Stimulated activated CD4-positive, alpha-beta T cell treated with anti-CD3 and anti-CD28 coated beads, TNF-alpha, amount 100 ng/mL, for 24 hours (primary cell): ENCODE measurements around the gene C1orf21.

Source experiments
- DNase-seq, 3 experiments: peaks; one replicate each; pipeline ENCODE4 v3.0.0-alpha.2; 2020; ENCODE audit warnings: low read depth in 3 of 3

C1orf21 gene

DNA sequence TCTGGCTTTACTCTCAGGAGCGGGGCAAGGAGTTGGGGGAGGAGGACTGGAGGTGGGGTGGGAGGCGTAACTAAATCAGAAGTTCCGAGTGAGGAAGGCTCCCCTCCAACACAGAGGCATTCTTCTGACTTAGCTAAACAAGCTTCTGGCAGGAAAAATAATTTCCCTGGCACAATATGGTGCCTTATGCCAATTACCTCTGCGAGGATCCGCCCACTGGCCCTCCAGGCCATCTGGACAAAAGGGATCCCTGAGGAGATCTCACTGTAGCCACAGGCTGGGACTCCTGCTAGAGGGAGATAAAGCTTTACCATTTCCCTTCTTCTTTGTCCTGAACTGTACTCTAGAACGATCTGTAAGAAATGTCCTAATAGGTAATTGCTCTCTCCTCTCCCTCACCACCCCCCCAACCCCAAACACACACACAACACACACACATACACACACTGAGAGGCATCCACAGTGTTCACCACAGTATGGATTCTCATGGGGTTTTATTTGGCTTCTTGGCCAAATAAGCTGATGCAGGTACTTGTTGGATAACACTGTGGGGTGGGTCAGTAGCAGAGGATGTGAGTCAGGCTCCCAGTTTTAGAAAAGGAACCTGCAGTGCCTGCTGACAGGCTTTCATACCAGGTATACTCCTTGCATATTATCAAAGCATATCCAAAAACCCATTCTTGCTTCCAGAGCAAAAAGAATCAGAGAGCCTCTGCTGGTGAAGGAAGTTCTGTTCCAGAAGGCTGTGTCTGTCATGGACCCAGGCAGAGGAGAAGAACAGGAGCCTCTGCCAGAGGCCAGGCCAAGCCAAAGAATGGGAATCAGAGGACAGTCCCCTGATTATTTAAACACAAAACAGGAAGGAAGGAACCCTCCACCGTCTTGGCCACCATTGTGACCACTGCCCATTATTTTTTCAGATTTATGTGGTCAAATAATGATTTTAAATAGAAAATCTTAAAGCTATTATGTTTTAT is 169.1 kb downstream of the C1orf21 start:
- DNase-seq: no peak

DNA sequence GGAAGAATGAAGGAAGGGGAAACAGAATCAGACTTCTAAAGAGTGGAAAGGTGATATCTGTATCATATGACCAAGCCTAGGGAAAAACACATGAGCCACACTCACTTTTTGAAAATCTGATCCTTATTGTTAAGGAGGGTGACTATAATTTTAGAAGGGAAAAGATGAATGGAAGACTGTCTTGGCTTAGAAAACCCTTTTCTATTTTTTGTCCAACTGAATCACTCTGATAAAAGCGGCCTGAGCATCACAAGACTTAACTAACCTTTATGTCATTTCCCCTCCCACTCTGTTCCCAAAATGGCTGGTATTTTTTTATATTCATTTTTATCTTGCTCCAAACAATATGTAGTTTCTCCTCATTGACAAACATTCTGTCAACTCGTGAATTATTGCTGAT is 169.8 kb downstream of the C1orf21 start:
- no peak for DNase-seq

DNA sequence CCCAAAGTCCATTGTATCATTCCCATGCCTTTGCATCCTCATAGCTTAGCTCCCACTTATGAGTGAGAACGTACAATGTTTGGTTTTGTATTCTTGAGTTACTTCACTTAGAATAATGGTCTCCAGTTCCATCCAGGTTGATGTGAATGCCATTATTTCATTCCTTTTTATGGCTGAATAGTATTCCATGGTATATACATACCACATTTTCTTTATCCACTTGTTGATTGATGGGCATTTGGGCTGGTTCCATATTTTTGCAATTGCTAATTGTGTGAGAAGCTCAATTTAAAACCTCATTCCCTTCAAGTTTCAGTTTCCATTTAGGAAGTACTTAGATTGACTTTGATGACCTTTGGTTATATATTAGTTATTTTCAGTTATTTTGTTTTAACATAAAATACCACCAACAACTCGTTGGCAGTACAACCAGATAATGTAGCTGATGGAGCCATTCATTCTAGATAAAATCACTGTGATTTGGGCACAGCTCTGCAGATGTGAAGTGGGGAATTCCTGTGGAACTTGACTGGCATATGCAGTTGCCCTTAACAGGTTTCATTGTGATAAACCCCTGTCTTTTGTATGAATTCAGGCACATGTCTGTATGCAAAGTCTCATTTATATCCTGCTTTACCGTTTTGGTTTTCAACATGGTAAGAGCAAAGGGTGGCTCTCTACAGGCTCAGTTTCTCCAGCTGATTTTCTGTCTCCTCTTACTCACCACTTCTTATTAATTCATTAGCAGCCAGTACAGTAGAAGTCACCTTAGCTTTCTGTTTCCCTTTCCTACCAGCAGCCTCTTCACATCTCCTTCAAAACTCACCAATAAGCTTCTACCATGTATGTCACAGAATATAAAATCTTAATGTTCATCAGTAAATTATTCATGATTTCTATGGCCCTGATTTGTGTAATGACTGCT is 170.9 kb downstream of the C1orf21 start:
- no peak for DNase-seq

DNA sequence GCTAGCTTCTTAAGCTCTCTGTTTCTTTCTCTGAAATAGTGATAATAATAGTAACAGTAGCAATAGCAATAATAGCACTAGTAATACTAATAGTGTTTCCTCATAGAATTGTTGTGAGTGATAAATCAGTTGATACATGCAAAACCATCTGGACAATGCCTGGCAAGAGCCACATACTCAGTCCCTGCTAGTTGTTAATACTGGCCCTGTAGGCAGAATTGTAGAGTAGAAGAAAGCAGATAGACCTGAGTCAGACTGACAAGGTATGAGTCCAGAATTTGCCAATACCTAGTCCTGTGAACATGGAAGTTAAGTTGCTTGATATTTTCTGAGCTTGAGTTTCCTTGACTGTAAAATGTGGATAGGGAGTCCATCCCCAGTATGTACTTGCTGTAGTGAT is 171.9 kb downstream of the C1orf21 start:
- no peak for DNase-seq

DNA sequence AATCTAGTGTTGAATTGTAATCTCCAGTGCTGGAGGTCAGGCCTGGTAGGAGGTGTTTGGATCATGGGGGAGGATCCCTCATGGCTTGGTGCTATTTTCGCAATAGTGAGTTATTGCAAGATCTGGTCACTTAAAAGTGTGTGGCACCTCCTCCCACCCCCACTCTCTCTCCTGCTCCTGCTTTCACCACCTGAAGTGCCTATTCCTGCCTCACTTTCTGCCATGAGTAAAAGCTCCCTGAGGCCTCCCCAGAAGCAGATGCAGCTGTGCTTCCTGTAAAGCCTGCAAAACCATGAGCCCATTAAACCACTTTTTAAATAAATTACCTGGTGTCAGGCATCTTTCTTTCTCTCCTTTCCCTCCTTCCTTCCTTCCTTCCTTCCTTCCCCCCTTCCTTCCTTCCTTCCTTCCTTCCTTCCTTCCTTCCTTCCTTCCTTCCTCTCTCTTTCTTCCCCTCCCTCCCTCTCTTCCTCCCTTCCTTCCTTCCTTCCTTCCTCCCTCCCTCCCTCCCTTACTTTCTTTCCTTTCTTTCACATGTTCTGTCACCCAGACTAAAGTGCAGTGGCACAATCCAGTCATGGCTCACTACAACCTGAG is 172.4 kb downstream of the C1orf21 start:
- DNase-seq: no peak

DNA sequence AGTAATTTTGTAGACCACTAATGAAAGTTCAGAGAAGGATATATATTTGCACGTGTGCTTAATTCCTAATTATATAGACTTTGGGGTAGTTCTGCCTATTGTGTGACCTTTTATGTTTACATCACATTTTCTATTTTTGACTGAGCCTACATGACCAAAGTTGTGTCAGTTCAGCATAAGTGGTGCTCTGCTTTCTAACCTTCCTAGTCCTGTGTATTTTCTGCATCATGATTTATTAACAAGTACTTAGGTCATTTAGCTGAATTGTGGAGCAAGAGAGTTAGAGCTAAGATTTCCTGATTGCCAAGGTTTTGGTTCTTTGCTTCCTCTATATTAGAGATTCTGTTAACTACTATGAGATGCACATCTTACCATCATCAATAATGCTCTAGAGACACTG is 176.0 kb downstream of the C1orf21 start:
- no peak for DNase-seq

DNA sequence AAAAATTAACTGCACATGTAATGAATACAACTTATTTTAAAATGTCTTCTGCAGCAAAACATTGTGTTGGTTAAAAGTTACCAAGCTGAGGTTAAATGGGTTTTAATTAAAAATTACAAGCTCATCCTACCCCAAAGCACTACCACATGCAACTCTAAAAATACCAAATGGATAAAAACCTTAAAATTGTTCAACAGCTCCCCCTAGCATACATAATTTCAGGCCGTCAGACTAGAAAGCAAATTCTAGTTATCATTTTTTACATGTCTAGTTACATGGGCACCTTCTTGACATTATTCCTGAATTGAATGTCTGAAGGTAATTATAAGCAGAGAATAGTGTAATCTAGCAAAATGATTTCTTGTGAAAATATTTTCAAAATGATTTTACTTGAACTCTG is 176.5 kb downstream of the C1orf21 start:
- DNase-seq: no peak

DNA sequence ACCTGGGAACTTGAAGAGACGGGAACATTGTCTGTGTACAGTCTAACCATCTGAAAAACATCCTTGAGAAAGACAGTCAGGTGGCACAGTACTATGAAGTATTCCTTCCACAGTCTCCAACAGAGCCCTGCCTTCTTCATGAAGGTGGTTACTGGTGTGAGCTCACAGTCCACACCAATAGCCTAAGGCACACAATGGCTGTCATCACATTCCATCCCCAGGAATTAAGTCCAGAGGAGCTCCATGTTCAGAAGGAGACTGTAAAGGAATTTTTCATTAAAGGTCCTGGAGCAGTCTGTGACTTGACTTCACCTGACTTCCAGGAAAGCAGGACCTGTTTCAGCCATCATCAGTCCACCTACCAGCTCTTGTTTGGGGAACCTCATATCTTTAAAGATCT is 180.2 kb downstream of the C1orf21 start:
- DNase-seq: no peak

DNA sequence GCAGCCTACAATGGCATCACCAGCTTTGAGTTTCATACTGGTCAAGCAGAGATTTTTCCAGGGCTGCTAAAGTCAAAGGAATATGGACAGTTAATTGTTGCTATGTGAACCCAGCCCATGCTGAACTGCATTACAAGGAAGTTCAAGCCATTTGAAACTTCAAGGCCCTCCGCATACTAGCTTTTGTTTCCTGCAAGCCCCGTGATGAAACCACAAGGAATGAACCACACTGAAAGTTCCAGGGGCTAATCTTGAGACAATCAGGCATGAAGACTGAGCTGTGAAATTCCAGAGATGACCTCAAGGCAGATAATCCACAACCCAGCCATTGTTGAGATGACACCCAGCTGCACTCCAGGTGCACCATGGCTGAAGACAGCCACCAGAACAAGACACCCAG is 180.8 kb downstream of the C1orf21 start:
- no peak for DNase-seq

DNA sequence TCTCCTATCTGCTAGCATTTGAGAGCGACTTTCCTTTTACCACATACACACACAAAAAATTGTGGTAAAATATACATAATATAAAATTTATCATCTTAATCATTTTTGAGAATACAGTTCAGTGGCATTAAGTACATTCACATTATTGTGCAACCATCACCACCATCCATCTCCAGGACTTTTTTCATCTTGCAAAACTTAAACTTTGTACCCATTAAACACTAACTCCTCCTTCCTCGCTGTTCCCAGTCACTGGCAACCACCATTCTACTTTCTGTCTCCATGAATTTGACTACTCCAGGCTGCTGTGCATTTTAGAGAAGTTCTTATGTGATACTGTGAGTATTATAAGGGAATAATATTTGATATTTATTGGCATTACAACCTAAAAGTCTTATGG is 181.3 kb downstream of the C1orf21 start:
- DNase-seq: no peak

DNA sequence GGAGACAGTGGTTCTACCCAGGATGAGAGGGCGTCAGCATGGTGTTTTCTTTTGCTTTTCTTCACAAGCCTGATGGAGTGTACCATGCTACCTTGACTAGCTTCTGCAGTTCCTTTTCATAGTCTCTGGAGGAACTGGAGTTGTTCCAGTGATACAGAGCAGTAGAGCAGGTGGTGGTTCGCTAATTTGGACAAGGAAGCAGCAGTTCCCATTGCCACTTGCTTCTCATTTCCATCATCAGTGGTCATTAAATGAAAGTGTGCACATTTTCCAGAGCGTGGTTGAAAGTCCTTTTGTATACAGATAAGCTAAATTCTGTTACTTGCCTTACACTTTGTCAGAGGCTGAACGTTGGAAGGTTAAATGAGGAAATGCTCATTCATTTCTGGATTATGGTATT is 182.3 kb downstream of the C1orf21 start:
- DNase-seq: no peak

DNA sequence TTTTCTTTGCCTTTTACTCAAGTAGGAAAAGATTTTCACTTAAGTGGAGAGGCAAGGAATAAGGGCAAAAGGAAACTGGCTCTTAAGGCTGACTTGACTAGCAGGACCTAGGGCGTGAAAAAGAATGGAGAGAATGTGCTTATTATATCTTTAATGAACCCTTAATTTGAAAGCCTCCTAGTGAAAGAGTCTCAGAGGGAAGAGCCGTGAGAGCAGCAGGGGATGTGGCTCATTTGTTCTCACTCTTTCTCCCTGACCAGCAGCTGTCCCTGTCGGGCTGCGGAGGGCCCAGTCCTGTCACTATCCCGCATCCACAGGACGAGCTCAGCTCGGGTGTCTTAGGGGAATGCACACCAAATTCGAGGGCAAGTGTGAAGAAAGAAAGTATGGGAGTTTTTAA is 187.8 kb downstream of the C1orf21 start:
- DNase-seq: no peak

DNA sequence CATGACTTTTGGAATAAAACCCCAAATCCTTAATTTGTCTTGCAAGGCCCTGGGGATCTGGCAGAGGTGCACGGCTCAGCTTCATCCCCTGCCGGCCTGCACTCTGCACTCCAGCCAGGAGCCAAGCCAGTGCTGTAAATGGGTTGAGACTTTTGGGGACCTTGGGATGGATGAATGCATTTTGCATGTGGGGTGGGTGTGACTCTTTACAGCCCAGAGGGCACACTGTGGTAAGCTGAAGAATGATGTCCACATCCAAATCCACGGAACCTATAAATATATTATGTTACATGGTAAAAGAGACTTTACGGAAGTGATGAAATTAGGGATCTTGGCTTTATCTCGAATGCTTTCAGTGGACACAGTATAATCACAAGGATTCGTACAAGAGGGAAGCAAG is 190.0 kb downstream of the C1orf21 start:
- DNase-seq: no peak

DNA sequence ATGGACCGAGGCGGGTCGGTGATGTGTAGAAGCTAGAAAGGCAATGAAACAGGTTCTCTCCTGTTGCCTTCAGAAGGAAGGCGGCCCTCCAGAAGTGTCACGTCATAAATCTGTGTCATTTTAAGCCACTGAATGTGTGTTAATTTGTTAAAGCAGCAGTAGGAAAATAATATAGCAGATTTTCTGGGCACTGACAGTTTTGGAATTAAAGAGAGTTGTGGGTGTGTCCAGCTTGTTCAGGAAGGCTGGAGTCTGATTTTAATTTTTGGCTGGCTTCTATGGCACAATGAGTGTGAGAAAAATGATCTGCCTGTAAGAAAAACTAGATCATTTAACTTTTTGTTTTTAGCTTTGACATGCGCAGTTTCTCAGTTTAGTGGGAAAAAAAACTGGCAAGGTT is 190.5 kb downstream of the C1orf21 start:
- no peak for DNase-seq

DNA sequence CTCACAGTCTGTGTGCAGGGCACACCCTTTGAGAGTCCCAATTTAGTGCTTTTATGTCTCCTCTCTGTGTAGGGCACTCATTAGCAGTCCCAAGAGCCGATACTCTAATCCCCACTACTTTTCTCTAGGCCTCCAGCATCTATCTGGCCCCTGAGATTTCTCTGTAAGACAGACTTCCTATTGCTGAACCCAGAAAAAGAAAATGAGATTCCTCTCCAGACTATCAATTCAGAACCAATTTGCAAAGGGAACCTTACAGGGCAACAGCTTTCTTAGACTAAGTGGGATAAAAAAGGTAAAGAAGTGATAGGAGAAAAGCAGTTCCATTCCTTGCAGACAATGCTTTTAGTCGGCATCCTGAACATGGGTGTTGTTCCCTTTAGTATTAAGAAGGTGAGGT is 195.6 kb downstream of the C1orf21 start:
- no peak for DNase-seq

DNA sequence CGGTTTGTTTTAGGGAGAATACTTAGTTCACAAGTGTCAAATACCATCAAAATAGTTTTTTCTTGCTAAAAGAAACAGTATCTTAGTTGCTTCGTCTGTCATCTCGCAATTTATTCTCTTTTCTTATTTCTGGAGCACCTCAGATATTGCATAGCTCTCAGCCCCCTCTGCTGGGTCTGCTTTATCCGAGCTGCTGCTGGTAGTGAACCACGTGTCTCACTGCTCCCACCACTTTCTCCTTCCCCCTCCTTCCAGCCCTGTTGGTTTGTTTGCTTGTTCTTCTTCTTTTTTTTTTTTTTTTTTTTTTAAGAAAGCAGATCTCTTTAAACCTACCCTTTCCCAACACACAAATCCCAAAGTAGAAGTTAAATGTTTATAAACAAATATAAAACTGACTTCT is 197.0 kb downstream of the C1orf21 start:
- no peak for DNase-seq

DNA sequence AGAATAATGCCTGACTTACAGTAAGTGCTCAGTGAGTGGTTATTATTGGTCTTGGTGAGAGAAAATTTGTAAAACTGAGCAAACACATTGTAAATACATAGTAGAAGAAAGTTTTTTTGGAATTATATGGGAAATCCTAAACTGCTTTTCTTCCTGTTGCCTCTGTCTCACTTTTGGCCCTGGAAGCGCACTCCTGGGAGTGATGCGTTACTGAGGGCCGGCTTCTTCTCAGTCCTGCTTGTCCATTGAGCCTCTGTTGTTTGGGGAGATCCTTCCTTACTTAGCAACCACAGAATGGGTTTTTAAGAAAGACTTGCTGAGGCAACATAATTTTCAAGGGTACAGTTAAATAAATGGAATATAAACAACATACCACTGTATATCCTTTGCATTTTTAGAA is 201.9 kb downstream of the C1orf21 start:
- no peak for DNase-seq

DNA sequence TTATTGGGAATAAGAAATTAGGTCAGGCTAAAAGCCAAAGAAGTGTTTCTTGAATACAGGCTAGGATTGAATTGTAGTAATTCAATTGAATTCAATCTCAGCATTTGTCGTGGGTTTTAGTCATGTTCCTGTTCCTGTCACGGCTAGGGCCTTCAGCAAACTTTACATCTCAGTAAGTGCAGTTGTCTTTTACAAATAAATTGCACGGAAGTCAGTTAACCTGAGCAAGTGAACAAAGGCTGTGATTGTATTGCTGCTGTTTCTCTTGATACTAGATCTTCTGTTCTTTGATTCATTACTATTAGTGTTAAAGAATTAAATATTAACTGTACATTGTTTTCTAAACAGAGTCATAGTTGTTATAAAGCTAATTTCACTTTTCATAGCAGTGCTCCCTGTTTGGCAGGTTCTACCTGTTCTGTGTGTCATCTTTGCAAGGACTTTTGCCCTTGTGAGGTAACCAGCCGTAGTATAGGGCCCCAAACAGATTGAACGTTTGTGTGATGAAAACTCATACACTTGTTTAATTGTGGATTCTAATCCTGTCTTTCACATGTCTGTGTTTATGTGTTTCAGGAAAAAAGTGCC is 203.4 kb downstream of the C1orf21 start:
- DNase-seq: no peak

DNA sequence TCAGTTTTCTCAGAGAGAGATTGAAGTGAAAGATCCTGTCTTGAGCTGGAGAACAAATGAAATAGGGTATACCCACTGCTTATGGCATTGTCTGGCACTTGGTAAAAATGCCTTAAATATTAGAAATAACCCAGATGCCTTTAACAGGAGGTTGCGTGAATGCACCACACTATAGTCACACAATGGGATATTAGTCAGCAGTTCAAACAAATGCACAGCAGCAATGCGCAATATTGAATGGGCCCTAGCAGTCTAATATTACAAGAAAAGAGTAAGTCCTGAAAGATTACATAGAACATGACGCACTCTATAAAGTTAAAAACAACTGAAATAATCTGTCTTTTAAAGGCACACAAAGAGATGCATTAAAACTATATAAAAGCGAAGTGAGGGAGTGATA is 206.8 kb downstream of the C1orf21 start:
- no peak for DNase-seq

DNA sequence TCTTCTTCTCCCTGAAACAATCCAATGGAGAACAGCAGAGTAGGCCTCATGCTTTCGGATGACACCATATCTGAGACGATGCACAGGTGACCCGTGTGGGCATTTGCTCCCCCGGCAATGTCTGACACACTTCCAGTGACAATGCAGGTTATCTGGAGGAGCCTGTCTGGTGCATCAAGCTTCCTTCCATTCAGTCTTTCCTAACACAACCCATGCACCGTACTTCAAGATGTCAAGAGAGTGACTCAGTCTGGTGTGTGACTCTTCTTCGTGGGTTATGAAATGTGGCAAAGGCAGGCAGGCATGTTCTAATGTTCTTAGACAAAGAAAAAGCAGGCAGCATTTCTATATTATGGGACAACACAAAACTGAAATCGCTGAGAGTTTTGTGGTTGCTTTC is 208.8 kb downstream of the C1orf21 start:
- DNase-seq: no peak

DNA sequence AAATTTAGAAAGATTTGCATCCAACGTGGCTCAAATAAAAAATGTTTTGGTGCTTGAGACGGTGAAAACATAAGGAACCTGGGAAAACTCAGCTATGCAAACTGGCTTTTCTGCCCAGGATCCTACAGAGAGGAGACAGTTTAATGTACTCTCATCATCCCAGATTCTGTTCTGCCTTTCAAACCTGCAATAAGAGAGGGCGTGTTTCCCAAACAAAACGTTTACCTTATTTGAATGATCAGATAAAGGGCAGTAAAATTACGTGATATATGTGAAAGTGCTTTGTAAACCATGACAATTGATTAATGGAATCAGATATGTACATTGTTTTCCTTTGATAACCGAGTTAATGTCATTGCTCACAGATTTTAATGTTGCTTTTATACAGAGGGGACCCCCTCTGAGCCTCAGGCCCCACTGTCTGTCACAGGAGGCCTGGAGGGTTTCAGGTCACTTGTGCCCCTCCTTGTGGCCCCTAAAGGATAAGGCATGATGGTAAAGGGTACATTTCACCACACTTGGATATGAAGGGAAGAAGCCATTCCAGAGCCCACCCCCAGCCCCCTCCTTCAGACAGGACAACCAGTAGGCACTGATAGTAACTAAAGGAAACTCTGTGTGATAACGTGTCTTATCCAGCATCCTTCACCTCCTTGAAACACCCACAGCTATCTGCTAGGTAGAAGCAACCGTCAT is 210.3 kb downstream of the C1orf21 start:
- DNase-seq: no peak
